HG03097 (cell line): ENCODE measurements around the gene EEF1E1.

Experiments
- ATAC-seq: cut with Tn5 transposase; IDR thresholded peaks from one replicate; pipeline ENCODE4 v1.9.1; 2021; ENCODE audit not compliant: unreplicated experiment, low FRiP score

EEF1E1 gene

DNA sequence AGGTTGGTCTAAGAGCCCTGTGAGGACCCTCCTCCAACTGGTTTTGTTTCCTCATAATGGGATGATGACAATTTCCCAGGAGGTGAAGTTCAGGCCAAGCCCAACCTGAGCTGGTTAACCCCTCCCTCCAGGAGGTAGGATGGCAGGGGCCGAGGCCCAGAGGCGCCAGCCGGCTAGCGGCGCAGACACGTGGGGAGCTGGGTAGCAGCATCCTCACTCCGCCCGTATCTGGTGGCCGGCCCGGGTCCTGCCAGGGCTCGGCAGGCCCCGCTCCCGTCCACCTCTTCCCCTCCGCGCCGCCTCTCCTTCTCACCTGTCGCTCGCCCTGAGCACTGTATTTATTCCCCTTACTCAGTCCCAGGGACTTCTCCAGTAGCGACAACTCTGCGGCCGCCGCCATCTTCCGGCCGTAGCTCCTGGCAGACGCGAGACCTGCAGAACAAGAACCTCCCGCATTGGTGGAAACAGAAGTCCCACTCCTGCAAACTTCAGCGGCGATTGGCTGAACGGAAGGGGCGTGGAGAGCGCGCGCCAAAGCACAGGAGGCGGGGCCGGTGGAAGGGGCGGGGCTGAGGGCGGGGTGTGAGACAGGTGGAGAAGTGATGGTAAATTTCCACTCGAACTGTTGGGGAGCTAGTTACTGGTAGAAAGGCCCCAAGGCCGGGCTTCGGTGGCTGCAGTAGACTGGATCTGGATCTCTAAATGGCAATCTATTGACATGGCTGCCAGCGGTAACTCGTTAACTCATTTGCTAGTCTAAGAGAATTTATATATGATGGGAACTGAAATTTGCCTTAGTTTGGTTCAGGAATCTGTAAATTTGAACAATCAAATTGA, at the start of gene EEF1E1:
Gene EEF1E1 (minus strand): TSS at position 427 of the 837 bp plus-strand sequence. CDS start 27 bp downstream, at position 400.
- peak; percentile 99 for ATAC-seq

DNA sequence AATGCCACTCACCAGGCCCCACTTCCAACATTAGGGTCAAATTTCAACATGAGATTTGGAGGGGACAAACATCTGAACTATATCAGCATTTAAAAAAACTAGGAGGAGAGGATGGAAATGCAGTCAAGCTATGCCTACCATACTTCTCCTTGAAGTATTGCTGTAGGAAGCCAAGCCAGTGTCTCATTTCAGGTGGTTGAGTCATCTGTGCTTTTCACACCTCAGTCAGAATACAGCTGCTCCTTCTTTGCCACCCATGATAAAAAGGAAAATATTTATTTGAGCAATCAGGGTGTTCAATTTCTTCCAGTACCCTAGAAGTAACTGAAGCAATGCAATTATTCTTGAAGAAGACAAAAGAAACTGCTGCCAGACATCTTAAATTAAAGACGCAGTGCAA, 47.0 kb upstream of the EEF1E1 start:
- no peak for ATAC-seq

DNA sequence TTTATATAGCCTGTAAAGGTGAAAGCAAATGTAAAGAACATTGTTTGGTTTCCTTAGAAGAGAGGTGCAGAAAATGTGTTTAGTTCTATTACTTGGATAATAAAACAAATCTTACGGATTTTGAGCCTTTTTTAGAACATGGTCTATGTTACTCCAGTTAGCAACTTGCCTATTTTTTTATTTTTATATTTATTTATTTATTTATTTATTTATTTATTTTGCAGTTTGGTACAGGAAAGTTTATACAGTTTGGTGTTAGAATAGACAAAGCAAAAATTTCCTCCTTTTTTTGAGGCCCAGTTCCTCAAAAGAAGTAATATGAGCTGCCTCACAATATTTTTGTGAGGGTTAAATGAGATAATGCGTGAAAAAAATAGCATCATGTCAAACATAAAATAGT, 41.6 kb upstream of the EEF1E1 start:
- no peak for ATAC-seq

DNA sequence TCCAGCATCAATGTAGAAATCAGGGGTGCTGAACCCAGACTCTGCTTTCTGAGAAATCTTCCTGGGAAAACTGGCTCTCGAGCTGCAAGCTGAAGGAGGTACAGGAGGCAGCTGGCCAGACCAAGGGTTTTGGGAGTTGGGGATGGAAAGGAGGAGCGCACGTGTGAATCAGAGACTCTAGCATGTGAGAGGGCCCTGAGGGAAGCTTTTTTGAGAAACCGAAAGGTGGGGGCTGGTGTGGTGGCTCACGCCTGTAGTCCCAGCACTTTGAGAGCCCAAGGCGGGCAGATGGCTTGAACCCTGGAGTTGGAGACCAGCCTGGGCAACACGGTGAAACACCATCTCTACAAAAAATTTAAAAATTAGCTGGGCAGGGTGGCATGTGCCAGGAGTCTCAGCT, 37.1 kb upstream of the EEF1E1 start:
- no peak for ATAC-seq

DNA sequence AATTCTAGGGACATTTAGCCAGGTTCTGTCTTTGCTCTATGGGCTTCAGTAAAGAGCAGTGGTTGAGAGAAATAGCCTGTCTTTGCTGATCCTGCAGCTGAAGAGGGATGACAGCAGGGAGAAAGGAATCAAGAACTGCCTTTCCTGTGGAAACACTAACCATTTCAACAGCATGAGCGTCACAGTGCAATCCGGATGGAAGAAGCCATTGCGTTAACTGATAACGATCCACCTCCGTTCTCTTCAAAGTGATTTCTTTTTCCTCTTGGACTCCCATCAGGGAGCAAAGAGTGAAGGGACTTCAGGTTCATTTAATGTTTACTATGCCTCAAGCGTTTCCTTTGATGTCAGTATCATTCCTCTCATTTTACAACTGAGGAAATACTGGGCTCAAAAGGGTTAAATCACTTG, 35.2 kb upstream of the EEF1E1 start:
- ATAC-seq = no peak

DNA sequence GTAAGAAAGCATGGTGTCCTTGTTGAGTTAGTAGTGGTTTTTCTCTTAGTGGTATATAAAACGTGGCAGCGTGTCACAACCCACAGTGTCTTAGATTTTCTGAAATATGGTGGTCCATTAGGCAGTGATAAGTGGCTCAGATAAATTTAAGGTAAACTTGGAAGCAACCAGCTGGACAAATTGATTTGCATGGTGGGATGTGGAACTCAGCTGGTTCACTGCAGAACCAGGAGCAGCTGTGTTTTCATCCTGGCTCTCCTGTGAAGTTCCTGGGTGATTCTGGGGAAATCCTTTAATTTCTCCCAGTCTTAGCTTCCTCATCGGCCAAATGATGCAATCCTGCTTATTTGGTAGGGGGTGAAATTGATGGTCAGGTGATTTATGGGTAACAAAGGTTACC, 32.9 kb upstream of the EEF1E1 start:
- ATAC-seq = no peak

DNA sequence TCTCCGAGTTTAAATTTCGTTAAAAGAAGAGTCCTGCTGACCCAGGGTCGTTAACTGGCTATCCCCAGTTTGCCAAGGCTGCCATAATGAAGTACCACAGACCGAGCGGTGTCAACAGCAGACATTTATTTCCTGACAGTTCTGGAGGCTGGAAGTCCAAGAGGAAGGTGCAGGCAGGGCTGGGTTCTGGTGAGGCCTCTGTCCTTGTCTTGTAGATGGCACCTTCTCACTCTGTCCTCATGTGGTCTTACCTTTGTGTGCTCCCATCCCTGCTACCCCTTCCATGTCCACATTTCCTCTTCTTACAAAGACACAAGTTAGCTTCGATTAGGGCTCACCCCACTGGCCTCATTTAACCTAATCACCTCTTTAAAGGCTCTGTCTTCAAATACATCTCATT, 29.8 kb upstream of the EEF1E1 start:
- no peak for ATAC-seq

DNA sequence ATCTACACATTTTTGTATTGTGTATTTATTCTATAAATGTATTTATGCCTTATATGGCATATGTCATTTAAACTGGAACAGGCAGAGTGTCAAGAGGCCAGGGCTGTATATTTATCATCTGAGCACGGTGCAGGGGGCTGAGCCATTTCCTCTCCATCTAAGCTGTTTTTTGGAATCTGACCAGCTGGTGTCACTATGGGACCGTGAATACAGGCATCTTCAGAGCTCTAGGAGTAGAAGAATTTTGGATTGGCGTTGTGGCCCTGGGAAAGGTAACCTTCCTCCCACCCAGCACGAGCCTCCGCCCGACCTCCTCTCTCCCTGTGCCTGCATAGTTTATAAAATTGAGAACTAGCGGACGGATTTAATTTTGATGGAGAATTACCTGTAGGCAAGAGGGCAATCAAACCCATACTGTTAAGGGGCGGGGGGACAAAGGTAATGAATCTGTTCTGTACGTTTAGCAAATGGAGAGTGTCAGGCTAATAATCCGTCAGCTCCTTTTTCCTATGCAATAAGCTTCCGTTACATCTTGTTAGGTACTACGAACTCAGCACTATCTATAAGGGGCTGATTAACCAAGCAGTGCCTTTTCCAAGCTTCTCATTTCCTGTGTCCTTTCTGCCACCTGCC, 29.0 kb upstream of the EEF1E1 start:
- no peak for ATAC-seq

DNA sequence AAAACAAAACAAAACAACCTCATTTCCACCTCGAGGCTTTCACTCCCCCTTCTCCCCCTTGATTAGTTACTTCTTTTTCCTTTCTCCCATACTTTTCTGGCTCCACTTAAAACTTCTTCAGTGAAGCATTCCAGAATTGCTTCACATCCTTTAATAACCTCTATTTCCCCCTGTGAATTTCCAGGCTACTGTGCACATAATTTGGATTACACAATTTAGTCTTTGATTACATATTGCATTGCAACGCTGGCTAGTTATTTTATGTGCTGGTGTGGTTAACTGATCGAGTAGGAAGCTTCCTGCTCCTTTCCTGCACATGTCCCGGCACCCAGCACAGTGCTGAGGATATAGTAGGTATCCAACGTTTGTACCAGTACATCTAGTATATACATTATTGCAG, 28.1 kb upstream of the EEF1E1 start:
- no peak for ATAC-seq

DNA sequence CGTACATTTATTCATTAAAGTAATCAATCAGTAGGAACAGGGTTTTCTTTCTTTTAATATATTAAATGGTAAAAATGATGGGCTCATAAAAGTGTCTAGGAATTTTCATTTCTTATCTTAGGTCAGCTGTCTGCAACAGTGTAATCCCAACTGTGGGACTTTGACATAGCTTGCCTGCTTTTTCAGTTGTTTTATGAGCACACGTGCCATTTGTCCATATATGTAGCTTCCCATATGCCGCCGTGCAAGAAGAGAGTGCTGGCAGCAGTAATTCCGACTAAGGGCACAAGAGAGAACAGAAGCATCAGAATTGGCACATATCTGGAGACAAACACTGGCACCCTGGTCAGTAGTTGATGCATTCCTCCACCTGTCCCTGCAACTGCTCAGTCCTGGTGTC, 20.9 kb upstream of the EEF1E1 start:
- no peak for ATAC-seq

DNA sequence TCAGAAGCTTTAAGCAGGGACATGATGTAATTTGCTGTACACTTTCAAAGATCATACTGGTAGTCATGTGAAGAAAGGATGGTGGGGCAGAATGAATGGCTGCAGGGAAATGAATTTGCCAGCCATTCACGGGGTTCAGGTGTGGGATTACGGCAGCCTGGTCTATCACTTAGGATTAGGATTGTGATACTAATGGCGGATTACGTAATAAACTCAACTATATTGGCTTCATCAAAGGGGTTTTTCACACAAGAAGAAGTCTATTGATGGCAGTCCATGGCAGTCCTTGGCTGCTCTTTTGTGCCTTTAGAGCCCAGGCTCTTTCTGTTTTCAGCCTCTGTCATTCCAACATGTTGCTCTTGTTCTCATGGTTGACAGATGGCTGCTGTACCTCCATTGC, 12.6 kb upstream of the EEF1E1 start:
- ATAC-seq = no peak

DNA sequence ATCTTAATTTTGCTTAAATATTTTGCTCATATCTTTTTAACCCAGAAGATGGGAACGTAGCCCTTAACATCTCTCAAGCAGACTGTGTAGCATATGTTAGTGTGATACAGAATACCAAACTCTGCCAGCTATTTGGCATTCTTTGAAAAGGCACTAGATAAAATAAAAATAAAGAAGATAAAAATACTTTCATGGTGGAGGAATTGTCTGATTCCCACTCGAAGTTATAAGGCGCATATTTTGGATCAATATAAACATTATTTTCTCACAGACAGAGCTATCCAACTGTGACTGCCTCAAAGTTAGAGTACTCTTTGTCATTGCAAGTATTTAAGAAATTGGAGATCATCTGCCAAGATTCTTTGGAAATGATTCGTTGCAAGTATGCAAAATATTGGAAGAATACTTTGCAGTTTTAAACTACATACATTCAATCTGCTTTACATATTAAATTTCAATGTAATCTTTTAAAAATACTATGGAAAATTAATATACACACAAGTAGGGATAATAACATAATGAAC, 10.8 kb upstream of the EEF1E1 start:
- no peak for ATAC-seq

DNA sequence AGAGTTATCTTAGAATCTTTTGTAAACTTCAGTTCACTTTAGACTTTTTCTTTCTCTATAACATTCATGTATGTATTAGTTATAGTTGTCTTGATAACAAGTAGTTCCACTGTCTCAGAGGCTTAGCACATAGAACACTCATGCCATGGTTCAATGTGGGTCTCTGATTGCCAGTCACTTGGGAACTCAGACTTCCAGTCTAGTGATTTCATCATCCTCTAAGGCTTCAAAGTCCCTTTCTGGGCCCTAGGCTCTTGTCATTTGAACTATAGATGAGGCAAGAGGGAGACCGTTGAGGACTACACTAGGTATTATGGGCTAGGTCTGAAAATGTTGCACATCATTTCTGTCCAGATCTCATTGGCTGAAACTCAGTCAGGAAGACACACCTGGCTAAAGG, 8.4 kb upstream of the EEF1E1 start:
- no peak for ATAC-seq

DNA sequence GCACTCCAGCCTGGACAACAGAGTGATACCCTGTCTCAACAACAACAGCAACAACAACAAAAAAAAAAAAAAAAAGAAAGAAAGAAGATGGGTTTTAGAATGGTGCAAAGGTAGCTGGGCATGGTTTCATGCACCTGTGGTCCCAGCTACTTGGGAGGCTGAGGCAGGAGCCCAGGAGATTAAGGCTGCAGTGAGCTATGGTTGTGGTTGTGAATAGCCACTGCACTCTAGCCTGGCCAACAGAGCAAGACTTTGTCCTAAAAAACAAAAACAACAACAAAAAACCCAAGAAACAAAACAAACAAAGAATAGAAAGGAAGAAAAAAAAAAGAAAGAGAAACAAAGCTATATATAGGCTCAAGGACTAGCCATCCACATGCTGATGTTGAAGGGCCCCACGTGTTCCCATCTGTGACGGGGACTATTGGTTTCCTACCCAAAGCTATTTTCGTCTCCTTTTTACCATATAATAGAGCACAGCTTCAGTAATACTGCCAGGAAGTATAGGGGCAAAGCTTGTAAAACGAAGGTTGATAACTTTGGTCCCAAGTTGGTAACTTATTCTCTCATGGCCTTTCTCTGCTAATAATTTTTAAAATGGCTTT, 7.9 kb upstream of the EEF1E1 start:
- no peak for ATAC-seq

DNA sequence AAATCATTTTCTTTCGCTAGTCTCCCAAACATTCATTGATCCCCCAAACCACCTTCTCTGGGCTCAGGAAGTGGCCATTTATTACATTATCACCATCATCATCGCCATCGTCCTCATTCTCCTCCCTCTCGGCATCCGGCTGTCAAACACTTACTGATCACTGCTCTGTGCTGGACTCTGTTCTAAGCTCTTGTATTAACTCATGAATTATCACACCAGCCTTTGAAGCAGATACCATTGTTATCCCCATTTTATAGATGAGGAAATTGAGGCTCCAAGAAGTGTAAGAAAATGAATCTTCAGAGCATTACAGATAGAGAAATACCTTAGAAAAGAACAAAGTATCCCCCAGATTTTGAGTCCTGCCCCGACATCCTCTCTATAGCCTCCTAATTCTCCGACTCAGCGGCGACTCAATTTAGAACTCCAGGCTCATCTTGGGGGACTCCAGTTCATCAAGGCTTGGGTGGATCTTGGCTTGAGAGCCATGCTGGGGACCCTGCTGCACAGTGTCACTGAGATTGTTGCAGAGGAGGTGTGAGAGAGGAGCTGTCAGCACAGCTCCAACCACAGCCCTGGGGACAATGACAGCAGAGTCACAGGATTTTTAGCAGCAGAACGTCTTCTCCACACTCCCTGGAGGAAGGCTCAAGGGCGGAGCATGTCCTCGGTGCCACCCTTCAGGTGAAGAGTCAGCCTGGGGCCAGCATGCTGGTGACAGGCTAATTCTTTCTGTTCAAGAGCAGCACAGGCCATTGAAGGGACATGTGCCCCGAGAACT, 6.6 kb upstream of the EEF1E1 start:
- no peak for ATAC-seq

DNA sequence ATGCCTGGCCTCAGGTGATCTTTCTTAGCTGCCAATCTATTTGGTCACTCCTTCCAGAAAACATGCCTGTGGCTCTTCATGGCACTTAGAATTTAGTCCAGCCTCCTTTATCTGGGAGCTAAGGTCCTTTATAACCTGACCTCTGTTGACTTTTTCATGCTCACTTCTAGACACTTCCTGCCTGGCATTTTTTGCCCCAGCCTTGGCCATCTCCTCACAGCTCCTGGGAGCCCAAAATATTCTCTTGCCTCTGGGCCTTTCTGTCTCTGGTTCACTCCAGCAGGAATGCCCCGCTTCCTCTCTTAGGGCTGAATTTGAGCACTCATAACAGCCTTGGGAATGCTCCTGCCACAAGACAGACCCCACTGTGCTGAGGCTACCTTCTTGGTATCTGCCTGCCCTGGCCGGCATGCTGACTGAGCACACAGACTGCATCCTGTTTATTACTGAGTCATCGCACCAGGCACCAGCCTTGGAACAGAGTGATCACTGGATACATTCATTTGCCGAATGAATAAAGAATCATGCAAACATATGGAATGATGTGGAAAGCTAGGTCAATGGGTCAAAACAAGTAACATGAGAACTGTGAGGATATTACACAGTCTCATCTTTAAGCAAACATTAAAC, 5.8 kb upstream of the EEF1E1 start:
- ATAC-seq = no peak

DNA sequence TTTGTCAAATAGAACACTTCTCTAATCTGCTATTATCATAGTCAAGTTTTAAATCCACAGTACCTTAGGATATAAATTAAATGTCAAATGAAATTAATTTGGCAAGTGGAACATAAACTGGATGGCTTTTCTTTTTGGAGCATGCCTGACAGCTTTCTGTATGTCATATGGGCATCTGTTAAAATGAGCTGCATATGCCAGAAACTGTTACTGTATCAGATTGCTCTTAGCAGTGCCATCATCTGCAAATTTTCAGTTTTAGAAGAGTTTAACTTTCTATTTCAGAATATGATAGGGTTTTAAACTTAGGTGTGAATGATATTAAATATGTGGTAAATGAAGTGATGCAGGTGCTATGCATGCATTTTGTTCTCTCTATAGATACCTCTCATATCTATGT, 3.4 kb upstream of the EEF1E1 start:
- no peak for ATAC-seq

DNA sequence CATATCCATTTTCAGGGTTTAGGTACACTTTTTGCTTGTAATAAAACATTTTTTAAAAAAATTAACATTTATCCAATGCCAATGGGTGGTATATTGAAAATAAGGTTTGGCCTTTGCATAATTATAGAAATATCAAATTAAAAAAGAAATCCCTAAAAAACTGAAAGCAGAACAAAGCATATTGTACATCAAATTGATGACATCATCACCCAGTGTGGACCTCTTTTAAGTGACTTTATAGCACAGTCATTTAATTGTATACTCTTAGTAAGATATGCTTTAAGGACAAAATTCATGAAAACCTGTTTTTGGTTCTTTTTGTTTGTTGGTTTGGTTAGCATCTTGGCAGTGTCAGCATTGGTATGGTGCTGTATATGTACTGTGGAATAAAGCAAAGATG, 1.4 kb upstream of the EEF1E1 start:
- no peak for ATAC-seq

DNA sequence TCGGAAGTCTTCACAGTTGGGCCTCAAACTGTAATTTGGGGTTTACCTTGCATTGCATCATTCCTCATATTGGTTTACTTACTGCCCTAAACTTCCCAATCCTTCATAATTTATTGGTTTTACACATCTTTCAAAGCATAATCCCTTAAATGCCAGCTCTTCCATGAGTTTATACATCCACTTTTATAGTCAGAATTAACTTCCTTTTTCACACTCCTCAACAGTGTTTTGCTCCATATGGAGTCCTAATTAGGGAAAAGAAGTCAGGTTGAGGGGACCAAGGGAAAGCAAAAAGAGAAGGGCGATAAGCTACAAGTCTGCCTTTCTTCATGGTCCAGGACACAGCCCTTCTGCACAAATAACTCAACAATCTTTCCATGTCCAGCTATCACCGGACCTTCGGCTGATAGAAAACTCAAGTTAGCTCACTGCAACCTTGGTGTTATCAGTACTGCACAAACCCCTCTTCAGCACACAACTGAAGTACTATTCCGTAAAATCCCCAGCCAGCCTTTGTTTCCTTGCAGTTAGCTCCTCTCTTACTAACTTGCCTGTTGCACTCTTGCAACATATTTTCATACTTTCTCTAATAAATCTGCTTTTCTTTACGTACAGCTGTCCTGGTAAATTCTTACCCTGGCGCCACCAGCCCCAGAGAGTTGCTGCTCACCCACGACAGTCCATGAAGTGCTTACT, 2.0 kb downstream of the EEF1E1 start:
- ATAC-seq = no peak

DNA sequence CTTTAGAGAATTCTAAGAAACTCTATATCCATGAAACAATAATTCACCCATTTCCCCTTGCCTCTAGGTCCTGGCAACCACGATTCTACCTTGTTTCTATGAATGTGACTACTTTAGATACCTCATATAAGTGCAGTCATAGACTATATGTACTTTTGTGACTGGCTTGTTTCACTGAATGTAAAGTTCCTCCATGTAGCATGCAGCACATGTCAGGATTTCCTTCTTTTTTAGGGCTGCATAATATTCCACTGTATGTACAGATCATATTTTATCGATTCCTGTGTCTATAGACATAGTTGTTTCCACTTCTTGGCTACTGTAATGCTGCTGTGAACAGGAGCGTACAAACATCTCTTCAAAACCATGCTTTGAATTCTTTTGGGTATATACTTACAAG, 11.7 kb downstream of the EEF1E1 start:
- ATAC-seq = no peak
